Frontal cortex (tissue), 4 donors: Measurements from ENCODE around the gene BDKRB1. TPM values are rescaled to one million over a fixed set of nuclear protein-coding genes. Genes with fewer than 3 reads are reported as not detected.

ENCODE experiments used
- DNase-seq, 2 donors: peaks; one replicate each; pipeline ENCODE4 v3.0.0; 2012; ENCODE audit warnings: low spot score in 2 of 2
- FAIRE-seq: peaks from 2 replicates; lab custom pipeline; 2012; peaks lifted over from hg19 to GRCh38; lab: Jason Lieb, UNC
- small RNA-seq: library from RNA; depleted of rRNA; stranded (forward); fragments of <200 nt; gene quantifications from one replicate; pipeline ENCODE3, GENCODE V24; 2014
- total RNA-seq: library from RNA; depleted of rRNA; stranded (reverse); fragments of >200 nt; gene quantifications from one replicate; pipeline ENCODE4 v1.2.3, GENCODE V29; 2014
- donor health status: control.
- donor health status: control.
- donor health status: control.

BDKRB1 gene
- total RNA-seq, 1 donor from 2014 or later = 0.41 TPM

GRCh38 chr14:96310906-96311305 lies 54.9 kb downstream of the BDKRB1 start:
- FAIRE-seq (no peak), DNase-seq (no peak)

Small RNA genes within 50 kb of the gene (small RNA-seq; reads per million reads assigned to genes)
- not detected for gene CKS1BP1

Other genes with a start within 250 kb of the BDKRB1 start
- 32.6 TPM for gene C14orf132, start 216.8 kb upstream of the BDKRB1 start, total RNA-seq
- 0.41 TPM for gene BDKRB2, start 51.4 kb upstream of the BDKRB1 start, total RNA-seq
- gene ATG2B, start 107.1 kb downstream of the BDKRB1 start, total RNA-seq = 36.3 TPM
- gene GSKIP, start 107.3 kb downstream of the BDKRB1 start, total RNA-seq = 39.1 TPM
- 1.2 TPM for gene AK7, start 135.9 kb downstream of the BDKRB1 start, total RNA-seq
- gene PAPOLA, start 246.2 kb downstream of the BDKRB1 start, total RNA-seq = 186 TPM